ENCODE results near the gene IL1R2. TPM values are rescaled to one million over a fixed set of nuclear protein-coding genes. Genes with fewer than 3 reads are reported as not detected.

IL1R2 gene
- total and polyA plus RNA-seq, 2 of the 8 experiments (the other 6 are each of a cell fraction or from before 2014, with no cell fraction given): 0.06 TPM; not detected in 1

- TF ChIP-seq CHD7 (IDR thresholded peaks at IDR 0.05; ENCODE audit: insufficient replicate concordance, low read length): no peak
- no peak for TF ChIP-seq RNF2 (IDR thresholded peaks at IDR 0.05; ENCODE audit: borderline replicate concordance, low read depth, low read length, missing control alignments, poor library complexity, severe bottlenecking)
- no peak for TF ChIP-seq CHD2 (IDR thresholded peaks at IDR 0.05; ENCODE audit: low read length)
- no peak for TF ChIP-seq GTF2F1 (IDR thresholded peaks at IDR 0.05; ENCODE audit: borderline replicate concordance, low read depth, low read length)
- no peak for TF ChIP-seq POLR2AphosphoS5 (IDR thresholded peaks at IDR 0.05; ENCODE audit: low read depth, low read length)
- TF ChIP-seq KDM5A (IDR thresholded peaks at IDR 0.05; ENCODE audit: low read length): no peak
- TF ChIP-seq E2F6 (IDR thresholded peaks at IDR 0.05): no peak
- no peak for TF ChIP-seq BCL11A (IDR thresholded peaks at IDR 0.05; ENCODE audit: low read depth in 2 of 2, low read length in 2 of 2)
- no peak for TF ChIP-seq CEBPB (IDR thresholded peaks at IDR 0.05; ENCODE audit: low read depth, low read length)
These were observed 33.7 kb upstream of the IL1R2 start (continued) for GRCh38 chr2:101958061-101958460.
